Measurements from ENCODE around the gene MAPK4.

MAPK4 gene

DNA sequence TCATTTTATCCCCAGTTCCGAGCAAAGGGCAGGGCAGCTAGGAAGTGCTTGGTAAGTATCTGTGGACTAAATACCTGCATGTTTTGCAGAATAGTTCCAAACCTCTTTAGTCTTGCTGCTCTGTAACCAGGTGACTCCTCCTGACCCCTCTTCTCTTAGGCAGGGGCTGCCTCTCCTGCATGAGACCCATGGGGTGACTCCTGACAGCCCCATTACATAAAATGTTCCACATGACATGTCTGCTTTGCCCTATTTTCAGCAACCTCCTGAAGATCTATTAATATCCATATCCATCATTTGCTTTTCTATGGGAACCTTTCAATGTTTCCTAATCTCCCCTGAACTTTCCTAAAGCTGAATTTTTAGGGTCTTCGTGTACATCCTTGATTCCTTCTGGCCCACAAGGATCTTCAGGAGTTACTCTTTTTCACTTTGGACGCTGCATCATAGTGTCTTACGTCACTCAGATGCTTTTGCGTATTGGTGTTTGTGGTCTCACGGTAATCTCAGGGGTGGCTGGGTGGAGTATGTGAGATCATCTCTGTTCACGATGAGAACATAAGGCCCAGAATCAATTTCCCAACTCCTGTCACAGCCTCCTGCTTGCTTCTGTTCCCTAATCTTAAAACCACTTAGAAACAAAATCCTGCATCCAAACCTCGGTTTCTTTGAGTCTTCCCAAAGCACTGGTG is 76.6 kb downstream of the MAPK4 start:
- no peak for TF ChIP-seq ZFX (IDR thresholded peaks at IDR 0.05; ENCODE audit: borderline replicate concordance)
- TF ChIP-seq, protein P1, sequence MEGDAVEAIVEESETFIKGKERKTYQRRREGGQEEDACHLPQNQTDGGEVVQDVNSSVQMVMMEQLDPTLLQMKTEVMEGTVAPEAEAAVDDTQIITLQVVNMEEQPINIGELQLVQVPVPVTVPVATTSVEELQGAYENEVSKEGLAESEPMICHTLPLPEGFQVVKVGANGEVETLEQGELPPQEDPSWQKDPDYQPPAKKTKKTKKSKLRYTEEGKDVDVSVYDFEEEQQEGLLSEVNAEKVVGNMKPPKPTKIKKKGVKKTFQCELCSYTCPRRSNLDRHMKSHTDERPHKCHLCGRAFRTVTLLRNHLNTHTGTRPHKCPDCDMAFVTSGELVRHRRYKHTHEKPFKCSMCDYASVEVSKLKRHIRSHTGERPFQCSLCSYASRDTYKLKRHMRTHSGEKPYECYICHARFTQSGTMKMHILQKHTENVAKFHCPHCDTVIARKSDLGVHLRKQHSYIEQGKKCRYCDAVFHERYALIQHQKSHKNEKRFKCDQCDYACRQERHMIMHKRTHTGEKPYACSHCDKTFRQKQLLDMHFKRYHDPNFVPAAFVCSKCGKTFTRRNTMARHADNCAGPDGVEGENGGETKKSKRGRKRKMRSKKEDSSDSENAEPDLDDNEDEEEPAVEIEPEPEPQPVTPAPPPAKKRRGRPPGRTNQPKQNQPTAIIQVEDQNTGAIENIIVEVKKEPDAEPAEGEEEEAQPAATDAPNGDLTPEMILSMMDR (IDR thresholded peaks at IDR 0.05): no peak

DNA sequence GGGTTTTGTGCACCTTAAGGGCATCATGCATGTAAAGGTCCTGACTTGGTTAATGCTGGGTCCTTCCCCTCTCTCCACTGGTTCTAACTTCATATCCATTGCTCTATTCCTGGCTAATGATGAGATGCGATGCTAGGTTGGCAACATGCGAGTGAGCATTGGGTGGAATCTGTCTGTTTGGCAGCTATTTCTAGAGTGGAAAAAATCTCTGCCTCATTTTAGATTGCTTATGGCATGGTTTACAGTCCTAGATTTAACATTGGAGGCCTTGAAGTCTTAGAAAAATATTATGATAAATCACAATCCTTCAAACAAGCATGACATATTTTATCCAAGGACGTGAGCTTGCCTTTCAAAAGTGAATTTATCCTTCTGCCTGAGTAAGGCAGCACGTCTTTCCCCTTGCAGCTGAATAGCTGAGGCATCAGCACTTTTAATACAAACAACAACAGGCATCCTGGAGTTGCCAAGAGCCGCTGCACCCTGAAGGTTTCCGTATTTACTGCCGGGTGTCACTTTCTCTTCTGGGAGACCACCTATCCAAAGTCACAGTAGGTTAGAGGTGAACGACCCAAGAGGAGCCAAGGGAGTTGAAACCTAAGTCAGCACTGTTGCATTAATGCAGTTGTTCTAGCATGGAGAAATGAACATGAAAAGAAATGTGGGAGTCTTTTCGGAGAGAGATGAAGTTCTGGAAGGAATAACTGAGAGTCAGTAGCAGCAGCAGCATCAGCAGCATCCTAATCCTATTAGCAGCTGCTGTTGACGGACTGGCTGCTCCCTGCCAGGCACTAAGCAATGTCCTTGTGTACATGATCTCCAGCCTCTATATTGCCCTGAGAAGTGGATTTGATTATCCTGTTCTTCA is 78.4 kb downstream of the MAPK4 start:
- TF ChIP-seq, protein P1 (IDR thresholded peaks at IDR 0.05): no peak
- TF ChIP-seq ZFX (IDR thresholded peaks at IDR 0.05; ENCODE audit: borderline replicate concordance): no peak

More for the DNA sequence above, 76.6 kb downstream of the MAPK4 start:
- H3K27ac ChIP-seq: no peak overlapping the region

DNA sequence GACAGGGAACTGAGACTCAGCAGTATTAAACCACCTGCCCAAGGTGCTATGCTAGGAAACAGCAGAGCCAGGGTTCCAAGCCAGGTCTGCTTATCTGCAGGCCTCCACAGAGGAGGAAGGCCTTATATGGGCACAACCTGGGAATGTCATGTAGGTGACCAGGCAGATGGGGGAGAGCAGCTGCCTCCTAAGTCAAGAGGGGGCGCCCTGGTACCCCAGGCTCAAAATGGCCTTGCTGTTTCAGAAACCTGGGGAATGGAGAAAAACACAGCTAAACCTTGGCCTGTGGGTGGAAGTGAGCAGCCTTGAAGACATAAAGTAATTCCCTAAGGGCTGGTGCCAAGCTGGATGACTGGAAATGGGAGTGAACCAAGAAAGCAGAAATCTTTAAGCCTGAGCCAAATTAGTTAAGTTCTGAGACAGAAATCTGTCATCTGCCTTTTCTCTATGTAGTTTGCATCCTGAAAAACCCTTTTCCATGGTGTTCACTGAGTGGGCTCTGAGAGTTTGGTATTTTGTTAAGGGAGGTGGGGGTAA is 79.1 kb downstream of the MAPK4 start:
- no peak overlapping the region for H3K27ac ChIP-seq
- TF ChIP-seq ZFX (IDR thresholded peaks at IDR 0.05; ENCODE audit: borderline replicate concordance): no peak
- TF ChIP-seq, protein P1 (IDR thresholded peaks at IDR 0.05): no peak

More for the DNA sequence above, 78.4 kb downstream of the MAPK4 start:
- H3K27ac ChIP-seq: no peak overlapping the region

DNA sequence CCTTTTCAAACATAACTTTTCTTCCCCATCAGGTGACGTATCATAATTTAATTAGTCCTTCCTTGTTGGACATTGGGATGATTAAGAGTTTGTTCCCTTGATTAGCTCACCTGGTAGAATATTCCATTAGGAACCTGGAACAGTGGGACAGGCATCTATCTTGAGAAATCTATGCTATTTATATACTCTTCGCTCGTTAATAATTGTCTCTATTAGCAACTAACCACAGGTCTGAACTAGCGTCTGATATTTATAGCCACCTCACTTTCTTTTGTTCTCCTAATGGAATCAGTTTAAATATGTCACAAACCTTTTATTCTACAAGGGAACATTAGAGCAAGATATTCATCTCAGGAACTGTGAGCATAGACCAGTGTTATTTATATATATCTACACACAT is 79.8 kb downstream of the MAPK4 start:
- no peak overlapping the region for H3K27ac ChIP-seq
- TF ChIP-seq, protein P1 (IDR thresholded peaks at IDR 0.05): no peak
- no peak for TF ChIP-seq ZFX (IDR thresholded peaks at IDR 0.05; ENCODE audit: borderline replicate concordance)

DNA sequence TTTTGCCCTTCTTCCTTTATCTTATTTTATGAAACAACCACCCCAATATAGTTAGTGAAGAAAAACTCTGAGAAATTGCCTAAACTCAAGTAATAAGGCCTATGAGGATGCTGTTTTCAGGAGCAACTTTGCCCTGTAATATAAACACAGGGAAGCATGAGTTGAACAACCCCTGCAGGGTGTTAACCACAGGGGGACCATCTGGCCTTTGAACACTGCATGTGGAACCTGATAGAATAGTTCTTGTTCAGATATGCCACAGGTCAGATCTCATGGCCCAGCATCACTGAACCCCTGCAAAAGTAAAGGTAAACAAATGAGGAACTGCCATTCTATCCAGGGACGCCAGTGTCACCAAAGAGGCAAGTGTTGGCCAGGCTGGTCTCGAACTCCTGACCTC is 82.6 kb downstream of the MAPK4 start:
- TF ChIP-seq, protein P1 (IDR thresholded peaks at IDR 0.05): no peak
- no peak for TF ChIP-seq ZFX (IDR thresholded peaks at IDR 0.05; ENCODE audit: borderline replicate concordance)

DNA sequence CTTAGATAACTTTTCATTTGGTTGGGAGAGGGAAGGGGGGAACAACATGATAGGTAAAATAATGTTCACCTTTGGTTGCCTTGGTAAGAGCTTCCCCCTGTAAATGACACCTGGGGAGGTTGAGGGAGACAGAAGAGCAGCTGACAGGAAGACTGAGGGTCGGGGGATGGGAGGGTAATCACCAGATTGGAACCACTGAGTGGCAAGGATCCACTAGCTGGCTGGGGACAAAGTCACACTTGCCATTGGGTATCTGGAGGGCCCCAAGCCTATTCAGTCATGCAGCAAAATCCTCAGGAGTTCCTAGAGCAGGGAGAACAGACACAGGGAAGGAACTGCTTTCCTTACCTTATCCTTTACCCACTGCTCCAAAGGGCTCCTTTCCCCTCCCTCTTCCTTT is 84.3 kb downstream of the MAPK4 start:
- no peak overlapping the region for H3K27ac ChIP-seq
- TF ChIP-seq ZFX (IDR thresholded peaks at IDR 0.05; ENCODE audit: borderline replicate concordance): no peak
- TF ChIP-seq, protein P1 (IDR thresholded peaks at IDR 0.05): no peak

More for the DNA sequence above, 82.6 kb downstream of the MAPK4 start:
- no peak overlapping the region for H3K27ac ChIP-seq

Measured in 22Rv1 (cell line).